UCSD-AML1 (cell line): ENCODE measurements around the gene FBXL7.

ENCODE experiments used
- DNase-seq: peaks from one replicate; lab custom pipeline; 2025; ENCODE audit not compliant: unreplicated experiment; lab: John Stamatoyannopoulos, UW

FBXL7 gene

GRCh38 chr5:15929611-15930263 lies 429.8 kb downstream of the FBXL7 start:
- no peak for DNase-seq

GRCh38 chr5:15932066-15932465 lies 432.1 kb downstream of the FBXL7 start:
- no peak for DNase-seq

GRCh38 chr5:15933259-15934207 lies 433.6 kb downstream of the FBXL7 start:
- no peak for DNase-seq

GRCh38 chr5:15936505-15937245 lies 436.7 kb downstream of the FBXL7 start:
- no peak for DNase-seq

- DNase-seq, result no peak
Measured at GRCh38 chr5:15937708-15938107, 437.7 kb downstream of the FBXL7 start.

- DNase-seq, result no peak
Measured at GRCh38 chr5:15938186-15938585, 438.2 kb downstream of the FBXL7 start.

GRCh38 chr5:15938961-15939360 lies 439.0 kb downstream of the FBXL7 start:
- no peak for DNase-seq

GRCh38 chr5:15940905-15941304 lies 440.9 kb downstream of the FBXL7 start:
- DNase-seq, result no peak

- no peak for DNase-seq
Measured at GRCh38 chr5:15943487-15943886, 443.5 kb downstream of the FBXL7 start.

GRCh38 chr5:15946026-15946425 lies 446.0 kb downstream of the FBXL7 start:
- no peak for DNase-seq

- no peak for DNase-seq
Measured at GRCh38 chr5:15948190-15948589, 448.2 kb downstream of the FBXL7 start.

GRCh38 chr5:15951126-15951525 lies 451.1 kb downstream of the FBXL7 start:
- no peak for DNase-seq

GRCh38 chr5:15951550-15951949 lies 451.6 kb downstream of the FBXL7 start:
- DNase-seq, result no peak

- DNase-seq, result no peak
Measured at GRCh38 chr5:15956622-15957021, 456.6 kb downstream of the FBXL7 start.

GRCh38 chr5:15957124-15957523 lies 457.1 kb downstream of the FBXL7 start:
- no peak for DNase-seq

- DNase-seq, result no peak
Measured at GRCh38 chr5:15959370-15960164, 459.6 kb downstream of the FBXL7 start.

- no peak for DNase-seq
Measured at GRCh38 chr5:15966066-15966640, 466.2 kb downstream of the FBXL7 start.

- DNase-seq, result no peak
Measured at GRCh38 chr5:15966651-15967050, 466.7 kb downstream of the FBXL7 start.

- no peak for DNase-seq
Measured at GRCh38 chr5:15968993-15969392, 469.0 kb downstream of the FBXL7 start.

- no peak for DNase-seq
Measured at GRCh38 chr5:15977851-15978250, 477.9 kb downstream of the FBXL7 start.
